ENCODE data around the gene GRAP2.

GRCh38 chr22:39925273-39925672 lies 24.4 kb downstream of the GRAP2 start:
- TF ChIP-seq CTCF (IDR thresholded peaks at IDR 0.05 in 2 of 3, conservative IDR thresholded peaks at IDR 0.05 in 1 of 3; ENCODE audit: insufficient read depth in 2 of 3, low read depth in 1 of 3, low read length in 3 of 3) = no peak
- TF ChIP-seq ZNF184 (CRISPR knock-in tag; IDR thresholded peaks at IDR 0.05) = no peak
- no peak for TF ChIP-seq MYBL2 (IDR thresholded peaks at IDR 0.05; ENCODE audit: low read depth)
- no peak for TF ChIP-seq MYBL2 (CRISPR knock-in tag; IDR thresholded peaks at IDR 0.05; ENCODE audit: borderline replicate concordance)
- TF ChIP-seq SNRNP70 (optimal IDR thresholded peaks at IDR 0.05; ENCODE audit: low read depth, low read length) = no peak
- no peak for TF ChIP-seq HNRNPL (IDR thresholded peaks at IDR 0.05; ENCODE audit: low read depth, low read length)

All from K562 (cell line).